Testis (tissue), 2 donors: ENCODE data around the gene ARFIP2.

Experiments used
- CTCF ChIP-seq, 3 experiments: fragments of 450-650 bp in 2 of 3; fragments of 200-600 bp in 1 of 3; sonication (generic) in 1 of 3; IDR thresholded peaks; one replicate each; pipeline ENCODE4 v1.5.1; 2016 to 2019; ENCODE audit warnings: antibody characterized with exemption in 3 of 3, mild to moderate bottlenecking in 2 of 3, moderate library complexity in 1 of 3
- POLR2A ChIP-seq: fragments of 450-650 bp; IDR thresholded peaks from one replicate; pipeline ENCODE4 v1.6.1; 2017; ENCODE audit warnings: antibody characterized with exemption, mild to moderate bottlenecking, moderate library complexity

- TF ChIP-seq CTCF (IDR thresholded peaks at IDR 0.05) (no peak), POLR2A (no peak)
These were observed 12.2 kb downstream of the ARFIP2 start for GRCh38 chr11:6468712-6469495.
